OCI-LY3 (cell line): ENCODE measurements around the gene GADD45G.

ENCODE experiments used
- H2AFZ ChIP-seq: fragments of 200-600, 300-600 bp; shearing (Covaris generic); 2 replicates; pipeline ENCODE4 v1.6.0; 2014; ENCODE audit warnings: antibody characterized with exemption, low read depth, low read length
- H3K27ac ChIP-seq: fragments of 200-600, 300-600 bp; sonication (generic); 2 replicates; pipeline ENCODE4 v1.5.1; 2014; ENCODE audit warnings: mild to moderate bottlenecking, low read length, moderate library complexity, mixed read lengths
- H3K27me3 ChIP-seq: fragments of 200-600, 300-600 bp; sonication (generic); 2 replicates; pipeline ENCODE4 v1.6.1; 2014; ENCODE audit warnings: low read depth, low read length, mixed read lengths
- H3K36me3 ChIP-seq: fragments of 200-600, 300-600 bp; sonication (generic); replicated peaks from 2 replicates; pipeline ENCODE3; 2014; ENCODE audit warnings: low read depth, low read length, mixed read lengths
- H3K4me1 ChIP-seq: fragments of 300-600, 200-600 bp; sonication (generic); 2 replicates; pipeline ENCODE4 v1.6.1; 2014; ENCODE audit warnings: low read length, mixed read lengths
- H3K4me2 ChIP-seq: fragments of 200-600, 300-600 bp; sonication (generic); 2 replicates; pipeline ENCODE4 v1.6.1; 2014; ENCODE audit warnings: low read length, mixed read lengths
- H3K4me3 ChIP-seq: fragments of 300-600, 200-600 bp; sonication (generic); 2 replicates; pipeline ENCODE4 v1.5.1; 2014; ENCODE audit warnings: antibody characterized with exemption, mild to moderate bottlenecking, low read length, moderate library complexity
- H3K79me2 ChIP-seq: fragments of 300-600, 200-600 bp; shearing (Covaris generic); 2 replicates; pipeline ENCODE4 v1.6.1; 2014; ENCODE audit warnings: mild to moderate bottlenecking, low read length, mixed read lengths
- H3K9ac ChIP-seq: fragments of 300-600, 200-600 bp; shearing (Covaris generic); 2 replicates; pipeline ENCODE4 v1.6.0; 2014; ENCODE audit warnings: mild to moderate bottlenecking, low read length, moderate library complexity
- H3K9me3 ChIP-seq: fragments of 200-600, 300-600 bp; shearing (Covaris generic); 2 replicates; pipeline ENCODE4 v1.6.1; 2014; ENCODE audit warnings: low read length, mixed read lengths; ENCODE audit not compliant: insufficient read depth
- H4K20me1 ChIP-seq: fragments of 200-600, 300-600 bp; sonication (generic); 2 replicates; pipeline ENCODE4 v1.6.1; 2016; ENCODE audit warnings: low read length, mixed read lengths; ENCODE audit not compliant: insufficient read depth
- CTCF ChIP-seq: fragments of 200-600, 300-600 bp; sonication (generic); IDR thresholded peaks from 2 replicates; pipeline ENCODE4 v1.5.1; 2014; ENCODE audit warnings: antibody characterized with exemption, low read length, low read depth
- EZH2phosphoT487 ChIP-seq: fragments of 200-600 bp; shearing (Covaris generic); IDR thresholded peaks from 2 replicates; pipeline ENCODE4 v1.6.1; 2018; ENCODE audit warnings: antibody characterized with exemption, mixed run types, low read depth

The GADD45G gene

GRCh38 chr9:89603767-89604665 is 796 bp upstream of the GADD45G start:
- Histone ChIP-seq H3K27me3 (peaks cover 32% of the 10 kb centered on the region), H3K9ac (peak overlapping the region; percentile 67), H3K79me2 (no peaks in the 10 kb centered on the region), H2AFZ (peak overlapping the region; percentile 99), H3K4me1 (0 out of 2 replicates have a peak, but pooled peaks cover 2% of the 10 kb centered on the region), H3K36me3 (no peaks in the 10 kb centered on the region), H3K4me3 (peak overlapping the region; percentile 93), H3K4me2 (peak overlapping the region; percentile 100), H4K20me1 (no peaks in the 10 kb centered on the region), H3K9me3 (no peaks in the 10 kb centered on the region), H3K27ac (no peak overlapping the region)
- TF ChIP-seq EZH2phosphoT487 (no peak), CTCF (peak; percentile 51)

- H3K4me2 ChIP-seq, result no peak overlapping the region
- H2AFZ ChIP-seq, result no peak overlapping the region
These were observed 745 bp downstream of the GADD45G start for GRCh38 chr9:89605465-89606048.

GRCh38 chr9:89606049-89606623 is 1.3 kb downstream of the GADD45G start:
- no peaks in the 10 kb centered on the region for H3K79me2 ChIP-seq
- no peak overlapping the region for H3K4me3 ChIP-seq
- H3K9ac ChIP-seq, result no peak overlapping the region
- no peaks in the 10 kb centered on the region for H3K36me3 ChIP-seq
- 0 out of 2 replicates have a peak, but pooled peaks cover 2% of the 10 kb centered on the region for H3K4me1 ChIP-seq
- H3K27ac ChIP-seq, result no peak overlapping the region
- H3K4me2 ChIP-seq, result no peak overlapping the region
- peaks cover 15% of the 10 kb centered on the region for H3K27me3 ChIP-seq
- H3K9me3 ChIP-seq, result no peaks in the 10 kb centered on the region
- no peaks in the 10 kb centered on the region for H4K20me1 ChIP-seq
- no peak overlapping the region for H2AFZ ChIP-seq
- TF ChIP-seq CTCF (no peak), EZH2phosphoT487 (no peak)

More at GRCh38 chr9:89605465-89606048, 745 bp downstream of the GADD45G start:
- no peaks in the 10 kb centered on the region for H4K20me1 ChIP-seq
- no peak overlapping the region for H3K4me3 ChIP-seq
- no peaks in the 10 kb centered on the region for H3K79me2 ChIP-seq
- no peaks in the 10 kb centered on the region for H3K9me3 ChIP-seq
- H3K36me3 ChIP-seq, result no peaks in the 10 kb centered on the region
- H3K4me1 ChIP-seq, result 0 out of 2 replicates have a peak, but pooled peaks cover 2% of the 10 kb centered on the region
- peaks cover 21% of the 10 kb centered on the region for H3K27me3 ChIP-seq
- TF ChIP-seq CTCF (no peak), EZH2phosphoT487 (no peak)
- H3K27ac ChIP-seq, result no peak overlapping the region
- no peak overlapping the region for H3K9ac ChIP-seq
